ENCODE data around the gene BARX2. TPM values are rescaled to one million over a fixed set of nuclear protein-coding genes. Genes with fewer than 3 reads are reported as not detected.

The BARX2 gene
- total and polyA plus RNA-seq, 11 donors = 0.03 to 0.72 (median 0.12) TPM; not detected in 8

DNA sequence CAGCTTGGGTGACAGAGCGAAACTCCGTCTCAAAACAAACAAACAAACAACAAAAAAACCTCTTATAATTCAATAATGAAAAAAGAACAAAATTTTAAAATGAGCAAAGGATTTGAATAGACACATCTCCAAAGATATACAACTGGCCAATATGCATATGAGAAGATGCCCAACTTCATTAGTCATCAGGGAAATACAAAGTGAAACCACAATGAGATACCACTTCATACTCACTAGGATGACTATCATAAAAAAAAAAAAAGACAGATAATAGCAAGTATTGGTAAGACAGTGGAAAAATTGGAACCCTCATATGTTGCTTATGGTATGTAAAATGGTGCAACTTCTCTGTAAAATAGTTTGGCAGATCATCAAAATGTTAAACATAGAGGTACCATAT is 28.7 kb upstream of the BARX2 start:
- Histone ChIP-seq H3K27ac (no peak overlapping the region), H3K4me1 (no peaks in the 10 kb centered on the region), H3K27me3 (peaks cover 0 to 5% (median 0%) of the 10 kb centered on the region in 9 donors), H3K9me3 (peaks cover 0 to 6% (median 0%) of the 10 kb centered on the region in 12 donors), H3K4me3 (no peak overlapping the region), H3K36me3 (no peaks in the 10 kb centered on the region)
- no peak for TF ChIP-seq POLR2A (IDR thresholded peaks at IDR 0.05)
- TF ChIP-seq, protein P1, sequence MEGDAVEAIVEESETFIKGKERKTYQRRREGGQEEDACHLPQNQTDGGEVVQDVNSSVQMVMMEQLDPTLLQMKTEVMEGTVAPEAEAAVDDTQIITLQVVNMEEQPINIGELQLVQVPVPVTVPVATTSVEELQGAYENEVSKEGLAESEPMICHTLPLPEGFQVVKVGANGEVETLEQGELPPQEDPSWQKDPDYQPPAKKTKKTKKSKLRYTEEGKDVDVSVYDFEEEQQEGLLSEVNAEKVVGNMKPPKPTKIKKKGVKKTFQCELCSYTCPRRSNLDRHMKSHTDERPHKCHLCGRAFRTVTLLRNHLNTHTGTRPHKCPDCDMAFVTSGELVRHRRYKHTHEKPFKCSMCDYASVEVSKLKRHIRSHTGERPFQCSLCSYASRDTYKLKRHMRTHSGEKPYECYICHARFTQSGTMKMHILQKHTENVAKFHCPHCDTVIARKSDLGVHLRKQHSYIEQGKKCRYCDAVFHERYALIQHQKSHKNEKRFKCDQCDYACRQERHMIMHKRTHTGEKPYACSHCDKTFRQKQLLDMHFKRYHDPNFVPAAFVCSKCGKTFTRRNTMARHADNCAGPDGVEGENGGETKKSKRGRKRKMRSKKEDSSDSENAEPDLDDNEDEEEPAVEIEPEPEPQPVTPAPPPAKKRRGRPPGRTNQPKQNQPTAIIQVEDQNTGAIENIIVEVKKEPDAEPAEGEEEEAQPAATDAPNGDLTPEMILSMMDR (IDR thresholded peaks at IDR 0.05) = no peak
- DNase-seq = no peak
- intact Hi-C loops (cut with DNase I) = no loop called here
- 87 to 98% (median 92%) methylated on average over 2 of the region's 2 CpGs for WGBS, 4 donors
- no peak for ATAC-seq

DNA sequence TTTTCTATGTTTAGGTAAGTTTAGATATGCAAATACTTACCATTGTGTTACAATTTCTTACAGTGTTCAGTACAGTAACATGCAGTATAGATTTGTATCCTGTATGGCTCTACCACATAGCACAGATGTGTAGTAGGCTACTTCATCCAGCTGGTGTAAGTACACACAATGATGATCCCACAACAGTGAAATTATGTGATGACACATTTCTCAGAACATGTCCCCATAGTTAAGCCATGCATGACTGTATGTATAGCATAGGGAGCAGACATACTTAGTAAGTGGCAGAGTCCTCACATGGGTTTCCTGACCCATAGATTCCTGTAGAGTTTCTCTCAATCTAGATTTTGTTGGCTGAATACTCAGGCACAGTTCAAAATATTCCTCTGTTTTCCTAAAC is 26.8 kb upstream of the BARX2 start:
- TF ChIP-seq, protein P1 (IDR thresholded peaks at IDR 0.05) = no peak
- no peak for TF ChIP-seq POLR2A (IDR thresholded peaks at IDR 0.05)
- peaks cover 0 to 6% (median 0%) of the 10 kb centered on the region in 12 donors for H3K9me3 ChIP-seq
- ATAC-seq (no peak), DNase-seq (no peak)
- H3K4me1 ChIP-seq = no peaks in the 10 kb centered on the region
- H3K4me3 ChIP-seq = no peak overlapping the region
- no peaks in the 10 kb centered on the region for H3K36me3 ChIP-seq
- peaks cover 0 to 11% (median 0%) of the 10 kb centered on the region in 9 donors for H3K27me3 ChIP-seq
- intact Hi-C loops (cut with DNase I) = no loop called here
- H3K27ac ChIP-seq = no peak overlapping the region

DNA sequence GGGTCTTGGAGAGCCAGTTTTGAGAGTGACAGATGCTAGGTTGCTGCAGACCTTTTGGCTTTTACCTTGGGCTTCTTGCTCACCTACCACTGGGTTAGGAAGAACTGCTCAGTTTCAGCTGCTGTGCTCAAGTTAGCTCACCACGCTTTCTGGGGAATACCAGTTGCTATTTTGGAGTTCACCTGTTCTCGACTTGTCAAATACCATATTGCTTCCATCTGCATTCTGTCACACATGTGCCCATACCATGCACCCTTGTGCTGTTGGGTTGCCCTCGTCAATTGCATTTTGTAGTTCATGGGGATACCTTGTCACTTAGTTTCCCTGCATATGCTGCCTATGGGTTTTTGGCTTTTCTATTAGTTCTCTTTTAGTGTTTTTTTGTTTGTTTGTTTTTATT is 23.0 kb upstream of the BARX2 start:
- 77 to 88% (median 82%) methylated on average over 3 of the region's 3 CpGs for WGBS, 4 donors

DNA sequence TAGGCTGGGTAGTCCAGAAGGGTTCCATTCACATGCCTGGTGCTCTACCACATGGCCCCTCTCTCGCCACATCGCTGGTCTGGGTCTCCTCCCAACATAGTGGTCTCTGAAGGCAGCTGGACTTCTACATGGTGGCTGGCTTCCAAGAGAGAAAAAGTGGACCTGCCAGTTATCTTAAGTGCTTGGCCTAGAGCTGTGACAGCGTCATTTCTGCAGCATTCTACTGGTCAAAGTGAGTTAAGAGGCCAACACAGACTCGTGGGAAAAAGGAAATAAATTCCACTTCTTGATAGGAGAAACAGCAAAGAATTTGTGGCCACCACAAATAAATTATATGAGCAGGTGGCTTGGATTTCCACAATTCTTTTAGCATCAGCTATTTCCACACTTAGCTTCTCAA is 21.0 kb upstream of the BARX2 start:
- H3K27me3 ChIP-seq = peaks cover 0 to 11% (median 3%) of the 10 kb centered on the region in 9 donors
- WGBS, 4 donors = 34 to 52% (median 43%) methylated on average over 4 of the region's 4 CpGs
- no peak for TF ChIP-seq POLR2A (IDR thresholded peaks at IDR 0.05)
- TF ChIP-seq, protein P1 (IDR thresholded peaks at IDR 0.05) = no peak
- intact Hi-C loops (cut with DNase I) = no loop called here
- no peak for ATAC-seq
- no peak overlapping the region for H3K4me3 ChIP-seq
- peaks cover 0 to 8% (median 2%) of the 10 kb centered on the region in 12 donors for H3K9me3 ChIP-seq
- no peaks in the 10 kb centered on the region for H3K36me3 ChIP-seq
- DNase-seq = no peak
- no peak overlapping the region for H3K27ac ChIP-seq
- H3K4me1 ChIP-seq = no peaks in the 10 kb centered on the region

More for the DNA sequence above, 23.0 kb upstream of the BARX2 start:
- Histone ChIP-seq H3K4me1 (no peaks in the 10 kb centered on the region), H3K27ac (no peak overlapping the region), H3K9me3 (no peaks in the 10 kb centered on the region), H3K4me3 (no peak overlapping the region), H3K27me3 (peaks cover 0 to 11% (median 3%) of the 10 kb centered on the region in 9 donors), H3K36me3 (no peaks in the 10 kb centered on the region)
- intact Hi-C loops (cut with DNase I) = no loop called here
- no peak for TF ChIP-seq POLR2A (IDR thresholded peaks at IDR 0.05)
- TF ChIP-seq, protein P1 (IDR thresholded peaks at IDR 0.05) = no peak
- ATAC-seq (no peak), DNase-seq (no peak)

Measured in heart left ventricle (tissue), 16 donors.